ENCODE results near the gene MESP2. TPM values are rescaled to one million over a fixed set of nuclear protein-coding genes. Genes with fewer than 3 reads are reported as not detected.

MESP2 gene
- total and polyA plus RNA-seq, 9 donors = 0.19 TPM; not detected in 8

GRCh38 chr15:89803941-89804800 lies 28.0 kb downstream of the MESP2 start:
- TF ChIP-seq CTCF (IDR thresholded peaks at IDR 0.05) (no peak), POLR2A (IDR thresholded peaks at IDR 0.05) (no peak), EP300 (IDR thresholded peaks at IDR 0.05) (no peak)
- H3K9me3 ChIP-seq = no peaks in the 10 kb centered on the region
- no peak overlapping the region for H3K27ac ChIP-seq
- intact Hi-C loops (cut with DNase I) = no loop called here
- H3K27me3 ChIP-seq = no peaks in the 10 kb centered on the region
- H3K36me3 ChIP-seq = no peaks in the 10 kb centered on the region
- DNase-seq = no peak
- no peak overlapping the region for H3K4me3 ChIP-seq
- 88 to 96% (median 91%) methylated on average over 26 to 29 of the region's 29 CpGs for WGBS, 3 donors
- no peaks in the 10 kb centered on the region for H3K4me1 ChIP-seq (ENCODE audit: insufficient read depth)

GRCh38 chr15:89805241-89806209 lies 29.4 kb downstream of the MESP2 start:
- DNase-seq = no peak
- no peaks in the 10 kb centered on the region for H3K4me1 ChIP-seq (ENCODE audit: insufficient read depth)
- H3K27ac ChIP-seq = no peak overlapping the region
- H3K27me3 ChIP-seq = no peaks in the 10 kb centered on the region
- intact Hi-C loops (cut with DNase I) = no loop called here
- H3K9me3 ChIP-seq = no peaks in the 10 kb centered on the region
- 85 to 89% (median 86%) methylated on average over 29 of the region's 29 CpGs for WGBS, 3 donors
- H3K4me3 ChIP-seq = no peak overlapping the region
- H3K36me3 ChIP-seq = no peaks in the 10 kb centered on the region
- TF ChIP-seq CTCF (IDR thresholded peaks at IDR 0.05) (no peak), EP300 (IDR thresholded peaks at IDR 0.05) (no peak), POLR2A (IDR thresholded peaks at IDR 0.05) (no peak)

GRCh38 chr15:89806210-89806558 lies 30.1 kb downstream of the MESP2 start:
- no peak overlapping the region for H3K27ac ChIP-seq
- no peak for TF ChIP-seq CTCF (IDR thresholded peaks at IDR 0.05)
- TF ChIP-seq POLR2A (IDR thresholded peaks at IDR 0.05) = no peak
- TF ChIP-seq EP300 (IDR thresholded peaks at IDR 0.05) = no peak
- no peaks in the 10 kb centered on the region for H3K4me1 ChIP-seq (ENCODE audit: insufficient read depth)

More at GRCh38 chr15:89806210-89806558, 30.1 kb downstream of the MESP2 start:
- H3K4me3 ChIP-seq = no peak overlapping the region
- H3K9me3 ChIP-seq = no peaks in the 10 kb centered on the region
- no peaks in the 10 kb centered on the region for H3K27me3 ChIP-seq
- DNase-seq = no peak
- no peaks in the 10 kb centered on the region for H3K36me3 ChIP-seq
- WGBS, 3 donors = 82 to 89% (median 87%) methylated on average over 21 of the region's 21 CpGs
- intact Hi-C loops (cut with DNase I) = no loop called here

Data from ovary (tissue), 9 donors.